HG03558 (cell line): Measurements from ENCODE around the gene TSHZ2.
"Not testable (repeated sequence)": the region's sequence is repeated elsewhere in the genome, so short reads cannot be mapped to it uniquely, and the experiment has no call there.

ENCODE experiments used
- ATAC-seq: cut with Tn5 transposase; IDR thresholded peaks from one replicate; pipeline ENCODE4 v1.9.1; 2021; ENCODE audit warnings: moderate number of reproducible peaks; ENCODE audit not compliant: unreplicated experiment; ENCODE audit errors: extremely low read depth

TSHZ2 gene

GRCh38 chr20:53296025-53296424, 323.9 kb downstream of the TSHZ2 start:
- no peak for ATAC-seq

DNA sequence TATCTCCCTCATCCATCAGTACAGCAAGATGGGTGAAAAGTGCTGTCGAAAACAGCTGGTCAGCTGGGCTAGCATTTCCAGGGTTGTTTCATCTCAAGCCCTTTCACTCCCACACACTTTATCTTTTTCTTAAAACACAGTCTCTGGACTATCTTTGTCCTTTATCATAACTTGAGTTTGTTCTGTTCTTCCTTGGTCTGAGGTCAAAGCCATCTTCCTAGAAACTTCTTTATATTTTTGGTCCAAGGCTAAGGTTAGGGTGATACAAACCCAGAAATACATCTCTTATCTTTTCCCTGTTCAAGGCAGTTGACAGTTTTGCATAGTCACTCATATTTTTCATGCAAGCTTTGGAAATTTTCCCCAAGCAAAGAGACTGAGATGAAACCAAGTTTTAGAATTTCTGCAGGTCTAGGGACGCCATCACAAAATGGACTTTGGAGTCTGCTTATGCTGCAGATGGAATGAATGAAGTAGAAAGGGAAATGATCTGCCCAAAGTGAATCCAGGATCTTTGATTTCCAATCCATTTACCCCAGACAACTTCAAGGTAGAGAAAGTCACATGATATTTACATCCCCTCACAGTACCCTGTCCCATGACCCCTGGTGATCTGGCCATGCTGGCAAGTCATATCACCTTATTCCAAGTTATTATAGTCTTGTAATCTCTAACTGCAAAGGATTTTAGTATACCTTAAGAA, 324.4 kb downstream of the TSHZ2 start:
- no peak for ATAC-seq

DNA sequence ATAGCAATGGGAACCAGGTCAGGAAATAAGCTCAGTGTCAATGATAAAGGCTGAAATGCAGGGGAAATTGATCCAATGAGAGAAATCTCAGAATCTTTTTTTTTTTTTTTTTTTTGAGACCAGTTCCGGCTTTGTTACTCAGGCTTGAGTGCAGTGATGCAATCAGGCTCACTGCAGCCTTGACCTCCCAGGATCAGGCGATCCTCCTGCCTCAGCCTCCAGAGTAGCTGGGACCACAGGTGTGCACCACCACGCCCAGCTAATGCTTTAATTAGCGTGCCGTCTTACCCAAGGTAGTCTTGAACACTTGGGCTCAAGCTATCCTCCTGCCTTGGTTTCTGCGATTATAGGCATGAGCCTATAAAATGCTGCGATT, 325.0 kb downstream of the TSHZ2 start:
- no peak for ATAC-seq

GRCh38 chr20:53298260-53298659, 326.1 kb downstream of the TSHZ2 start:
- no peak for ATAC-seq

DNA sequence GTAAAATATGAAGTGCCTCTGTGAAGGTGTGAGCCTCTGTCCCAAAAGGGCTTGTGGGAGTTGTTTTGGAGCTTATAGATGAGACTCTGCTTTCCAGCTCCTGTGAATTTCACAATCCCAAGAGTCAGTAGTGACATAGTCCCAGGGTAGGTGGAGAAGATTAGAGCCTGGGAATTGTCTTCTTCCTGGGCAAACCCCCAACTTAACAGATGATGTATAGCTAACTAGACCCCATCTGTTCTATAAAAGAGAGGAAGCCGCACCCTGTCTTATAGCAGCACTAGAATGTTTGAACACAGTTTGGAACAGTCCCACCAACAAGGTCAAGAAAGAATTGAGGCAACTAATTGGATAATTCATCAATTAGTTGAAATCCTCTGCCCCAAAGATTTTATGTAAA, 326.8 kb downstream of the TSHZ2 start:
- ATAC-seq: no peak

- no peak for ATAC-seq
These were observed 327.7 kb downstream of the TSHZ2 start for GRCh38 chr20:53299831-53300230.

DNA sequence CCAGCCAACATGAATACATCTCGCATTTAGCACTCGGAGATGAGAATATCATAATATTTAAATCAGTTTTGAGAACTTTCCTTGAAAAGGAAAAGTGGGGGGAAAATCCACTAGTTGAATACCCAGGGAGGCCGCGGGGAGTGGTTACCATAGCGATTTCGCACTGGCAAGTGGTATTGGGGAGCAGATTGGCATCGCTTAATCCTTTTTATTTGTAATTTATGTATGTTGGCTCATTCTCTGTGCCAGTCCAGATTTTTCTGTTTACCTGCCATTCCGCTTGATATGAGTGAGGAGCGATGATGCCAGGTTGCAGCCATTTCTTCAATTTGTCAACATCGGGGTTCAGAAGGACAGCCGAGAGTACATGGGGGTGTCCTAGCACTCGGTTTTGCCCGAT, 329.7 kb downstream of the TSHZ2 start:
- ATAC-seq: no peak

GRCh38 chr20:53302695-53303412, 330.7 kb downstream of the TSHZ2 start:
- no peak for ATAC-seq

GRCh38 chr20:53303413-53303760, 331.2 kb downstream of the TSHZ2 start:
- no peak for ATAC-seq

GRCh38 chr20:53304146-53304545, 332.0 kb downstream of the TSHZ2 start:
- no peak for ATAC-seq

DNA sequence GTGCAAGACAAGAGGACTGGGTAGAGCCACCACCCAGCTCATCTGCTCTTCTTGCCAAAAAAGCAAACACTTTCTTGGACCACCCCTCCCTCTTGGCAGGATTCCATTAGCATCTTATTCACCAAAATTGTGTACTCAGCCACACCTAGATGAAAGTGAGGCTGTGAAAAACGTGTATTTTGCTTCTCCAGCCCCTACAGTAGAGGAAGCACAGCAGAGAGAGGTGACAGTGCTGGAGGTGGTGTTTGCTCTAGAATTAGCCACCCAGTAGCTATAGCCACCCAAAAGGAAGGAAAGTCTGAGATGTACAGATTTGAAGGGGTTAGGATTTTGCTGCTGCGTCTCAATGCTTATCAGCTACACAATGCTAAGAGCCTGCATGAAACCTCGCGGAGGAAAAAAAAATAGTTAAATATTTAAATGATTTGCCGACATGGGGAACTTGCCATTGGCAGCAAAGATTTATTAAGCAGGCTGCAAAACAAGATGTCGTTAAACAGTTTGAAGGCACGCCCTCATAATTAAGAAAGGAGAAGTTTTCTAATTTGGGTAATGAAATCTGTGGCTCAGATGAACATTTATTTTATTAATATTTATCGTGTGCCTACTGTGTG, 334.1 kb downstream of the TSHZ2 start:
- ATAC-seq: no peak

DNA sequence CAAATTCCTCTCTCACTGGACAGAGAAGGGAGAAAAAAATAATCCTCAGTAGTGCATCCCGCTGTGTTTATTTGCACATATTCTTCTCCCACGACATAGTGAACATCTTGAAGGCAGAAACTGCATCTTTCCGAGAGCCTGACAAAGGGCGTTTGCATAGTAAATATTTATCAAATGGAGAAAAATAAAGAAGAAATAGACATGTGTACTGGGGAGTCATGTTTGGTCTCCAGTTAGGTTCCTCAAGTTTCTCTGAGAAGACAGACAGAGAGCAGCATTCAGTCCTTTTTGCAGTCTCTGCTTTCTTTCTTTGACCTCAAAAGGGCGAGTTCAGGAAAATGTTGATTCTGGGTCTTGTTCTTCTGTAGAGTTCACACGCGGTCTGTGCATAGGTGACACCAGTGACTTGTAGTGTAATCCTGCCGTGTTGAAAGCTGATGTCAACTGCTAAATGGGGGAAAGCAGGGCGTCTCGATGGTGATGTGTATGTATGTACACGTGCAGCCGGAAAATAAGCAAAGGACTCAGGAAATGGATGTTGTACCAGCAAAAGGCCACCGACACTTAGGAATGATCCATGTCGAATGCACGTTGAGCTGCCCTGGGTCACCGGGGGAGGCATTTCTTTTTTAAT, 335.9 kb downstream of the TSHZ2 start:
- no peak for ATAC-seq

DNA sequence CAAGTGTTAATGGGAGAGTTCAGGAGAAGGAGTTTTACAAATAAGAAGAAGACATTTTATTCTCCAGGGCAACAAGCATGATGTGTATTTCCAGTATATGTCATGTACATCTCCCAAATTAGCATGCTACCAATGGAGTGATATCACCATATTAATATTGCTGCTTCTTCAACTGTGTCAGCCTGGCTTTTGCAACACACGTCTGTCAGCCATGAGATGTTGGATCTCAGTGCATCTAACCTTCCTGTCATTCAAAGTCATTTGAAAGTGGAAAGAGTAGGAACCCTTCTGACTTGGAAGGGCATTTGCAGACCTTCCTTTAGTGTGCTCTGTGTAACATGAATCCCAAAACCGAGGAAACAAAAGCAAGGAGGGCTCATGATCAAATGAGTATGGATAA, 337.4 kb downstream of the TSHZ2 start:
- no peak for ATAC-seq

- no peak for ATAC-seq
These were observed 340.8 kb downstream of the TSHZ2 start for GRCh38 chr20:53312957-53313356.

GRCh38 chr20:53316206-53316937, 344.2 kb downstream of the TSHZ2 start:
- ATAC-seq: no peak

GRCh38 chr20:53319200-53319599, 347.0 kb downstream of the TSHZ2 start:
- ATAC-seq: no peak

DNA sequence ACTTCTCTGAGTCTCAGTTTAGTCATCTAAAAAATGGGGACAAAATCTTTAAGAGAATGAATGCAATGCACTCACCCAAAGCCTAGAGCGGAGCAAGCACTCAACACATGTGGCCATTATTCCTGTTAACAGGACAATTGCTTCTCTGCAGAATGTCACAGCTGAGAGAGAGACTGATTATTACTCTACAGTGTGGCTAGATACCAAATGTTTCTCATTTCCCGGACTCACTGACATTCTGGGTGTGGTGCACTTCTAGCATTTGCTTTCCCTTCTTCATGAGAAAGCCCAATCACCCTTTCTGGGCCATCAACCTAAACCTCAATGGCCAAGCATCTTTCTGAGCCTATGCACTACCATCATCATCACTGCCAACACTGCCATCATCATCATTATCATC, 347.6 kb downstream of the TSHZ2 start:
- no peak for ATAC-seq

- ATAC-seq: no peak
These were observed 348.5 kb downstream of the TSHZ2 start for GRCh38 chr20:53320701-53321100.

DNA sequence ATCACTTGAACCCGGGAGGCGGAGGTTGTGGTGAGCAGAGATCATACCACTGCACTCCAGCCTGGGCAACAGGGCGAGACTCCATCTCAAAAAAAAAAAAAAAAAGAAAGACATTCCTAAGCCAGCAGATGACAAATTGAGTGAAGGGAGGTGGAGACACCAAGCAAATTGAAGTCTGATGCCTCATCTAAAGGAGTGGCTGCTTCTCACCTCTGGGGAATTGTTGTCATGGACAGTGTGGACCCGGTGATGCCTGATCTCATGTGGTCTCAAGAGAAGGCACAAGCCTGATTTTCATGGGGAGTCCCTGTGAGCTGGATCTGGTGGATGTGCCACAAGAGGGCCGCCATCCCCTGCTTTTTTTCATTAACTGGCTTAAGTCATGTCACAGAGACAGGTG, 349.4 kb downstream of the TSHZ2 start:
- no peak for ATAC-seq

GRCh38 chr20:53322651-53323050, 350.5 kb downstream of the TSHZ2 start:
- ATAC-seq: no peak

DNA sequence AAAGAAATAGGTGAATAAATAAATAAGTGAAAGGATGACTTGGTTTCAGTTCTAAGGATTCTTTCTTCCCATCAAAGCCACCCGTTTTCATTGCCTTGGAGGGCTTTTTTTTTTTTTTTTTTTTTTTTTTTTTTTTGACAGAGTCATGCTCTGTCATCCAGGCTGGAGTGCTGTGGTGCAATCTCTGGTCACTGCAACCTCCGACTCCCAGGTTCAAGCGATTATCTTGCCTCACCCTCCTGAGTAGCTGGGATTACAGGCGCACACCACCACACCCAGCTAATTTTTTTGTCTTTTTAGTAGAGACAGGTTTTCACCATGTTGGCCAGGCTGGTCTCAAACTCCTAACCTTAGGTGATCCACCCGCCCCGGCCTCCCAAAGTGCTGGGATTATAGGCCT, 351.3 kb downstream of the TSHZ2 start:
- ATAC-seq: not testable (repeated sequence)
